Measurements from ENCODE around the gene GTF2H3. TPM values are rescaled to one million over a fixed set of nuclear protein-coding genes. Genes with fewer than 3 reads are reported as not detected.

The GTF2H3 gene
- total and polyA plus RNA-seq, 9 of the 15 experiments (the other 6 are each of a cell fraction or from before 2014, with no cell fraction given), result 22.7 to 99.7 (median 49.6) TPM

GRCh38 chr12:123686636-123687190, 53.1 kb downstream of the GTF2H3 start (continued):
- TF ChIP-seq STAT6 (CRISPR knock-in tag; IDR thresholded peaks at IDR 0.05) (no peak), ZNF354B (CRISPR knock-in tag; IDR thresholded peaks at IDR 0.05) (no peak), ATF3 (IDR thresholded peaks at IDR 0.05) (no peak), ATF3 (CRISPR knock-in tag; conservative IDR thresholded peaks at IDR 0.05) (no peak), ZZZ3 (IDR thresholded peaks at IDR 0.05) (no peak), XRCC3 (IDR thresholded peaks at IDR 0.05) (no peak), JUN (IDR thresholded peaks at IDR 0.05; ENCODE audit: borderline replicate concordance, low read depth, low read length) (no peak), JUN (CRISPR knock-in tag; IDR thresholded peaks at IDR 0.05; ENCODE audit: borderline replicate concordance) (no peak), BACH1 (tag; IDR thresholded peaks at IDR 0.05) (no peak), RNF219 (CRISPR knock-in tag; IDR thresholded peaks at IDR 0.05) (no peak)

Data from K562 (cell line).